Progenitor cell of endocrine pancreas (in vitro differentiated cells): Measurements from ENCODE around the gene P3H2. TPM values are rescaled to one million over a fixed set of nuclear protein-coding genes. Genes with fewer than 3 reads are reported as not detected.

Source experiments
- DNase-seq: peaks from one replicate; pipeline ENCODE4 v3.0.0; 2021; ENCODE audit warnings: low spot score; ENCODE audit not compliant: unreplicated experiment
- H3K27ac Mint-ChIP-seq: 2 replicates; pipeline ENCODE4 v1.8.0; 2021; ENCODE audit warnings: mild to moderate bottlenecking, moderate library complexity, mixed read lengths
- H3K27me3 Mint-ChIP-seq: 2 replicates; pipeline ENCODE4 v1.8.0; 2021; ENCODE audit warnings: mixed read lengths
- H3K36me3 Mint-ChIP-seq: 2 replicates; pipeline ENCODE4 v1.8.0; 2022; ENCODE audit warnings: mixed read lengths; ENCODE audit not compliant: insufficient read depth
- H3K4me1 Mint-ChIP-seq: 2 replicates; pipeline ENCODE4 v1.8.0; 2021; ENCODE audit warnings: low read depth, mixed read lengths
- H3K4me3 Mint-ChIP-seq: 2 replicates; pipeline ENCODE4 v1.8.0; 2021; ENCODE audit warnings: low read depth, mild to moderate bottlenecking, moderate library complexity, mixed read lengths
- H3K9me3 Mint-ChIP-seq: 2 replicates; pipeline ENCODE4 v1.8.0; 2021; ENCODE audit warnings: low read depth, mixed read lengths
- total RNA-seq: library from RNA; stranded (reverse); gene quantifications from 2 replicates; pipeline ENCODE4 v1.2.1, GENCODE V29; 2021
- TF ChIP-seq, protein P1 (sequence below): fragments of 200-600 bp; sonication (generic); IDR thresholded peaks from one replicate; pipeline ENCODE4 v1.5.0; 2021; ENCODE audit warnings: antibody characterized with exemption, mild to moderate bottlenecking; ENCODE audit not compliant: unreplicated experiment

The P3H2 gene
- total RNA-seq, 1 donor from 2014 or later: 5.3 TPM

DNA sequence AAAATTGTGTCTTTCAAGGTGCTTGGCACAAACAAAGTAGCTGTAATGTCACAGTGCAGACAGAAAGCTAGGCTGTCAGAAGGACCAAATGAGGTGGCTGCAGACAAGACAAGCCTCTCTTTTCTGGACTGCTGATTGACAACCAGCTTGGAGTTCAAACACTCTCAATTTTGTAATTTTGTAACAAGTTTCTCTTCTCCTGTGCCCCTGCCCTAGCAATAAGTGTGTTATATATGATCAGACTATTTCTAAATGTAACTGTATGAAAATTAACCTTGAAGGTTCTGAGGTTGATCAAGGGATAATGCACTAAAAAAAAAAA, 172.0 kb downstream of the P3H2 start:
- TF ChIP-seq, protein P1, sequence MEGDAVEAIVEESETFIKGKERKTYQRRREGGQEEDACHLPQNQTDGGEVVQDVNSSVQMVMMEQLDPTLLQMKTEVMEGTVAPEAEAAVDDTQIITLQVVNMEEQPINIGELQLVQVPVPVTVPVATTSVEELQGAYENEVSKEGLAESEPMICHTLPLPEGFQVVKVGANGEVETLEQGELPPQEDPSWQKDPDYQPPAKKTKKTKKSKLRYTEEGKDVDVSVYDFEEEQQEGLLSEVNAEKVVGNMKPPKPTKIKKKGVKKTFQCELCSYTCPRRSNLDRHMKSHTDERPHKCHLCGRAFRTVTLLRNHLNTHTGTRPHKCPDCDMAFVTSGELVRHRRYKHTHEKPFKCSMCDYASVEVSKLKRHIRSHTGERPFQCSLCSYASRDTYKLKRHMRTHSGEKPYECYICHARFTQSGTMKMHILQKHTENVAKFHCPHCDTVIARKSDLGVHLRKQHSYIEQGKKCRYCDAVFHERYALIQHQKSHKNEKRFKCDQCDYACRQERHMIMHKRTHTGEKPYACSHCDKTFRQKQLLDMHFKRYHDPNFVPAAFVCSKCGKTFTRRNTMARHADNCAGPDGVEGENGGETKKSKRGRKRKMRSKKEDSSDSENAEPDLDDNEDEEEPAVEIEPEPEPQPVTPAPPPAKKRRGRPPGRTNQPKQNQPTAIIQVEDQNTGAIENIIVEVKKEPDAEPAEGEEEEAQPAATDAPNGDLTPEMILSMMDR: no peak
- Mint-ChIP-seq H3K4me1 (peaks cover 10% of the 10 kb centered on the region), H3K27me3 (peaks cover 40% of the 10 kb centered on the region), H3K27ac (no peak overlapping the region), H3K36me3 (no peaks in the 10 kb centered on the region), H3K9me3 (no peaks in the 10 kb centered on the region), H3K4me3 (no peak overlapping the region)
- no peak for DNase-seq

DNA sequence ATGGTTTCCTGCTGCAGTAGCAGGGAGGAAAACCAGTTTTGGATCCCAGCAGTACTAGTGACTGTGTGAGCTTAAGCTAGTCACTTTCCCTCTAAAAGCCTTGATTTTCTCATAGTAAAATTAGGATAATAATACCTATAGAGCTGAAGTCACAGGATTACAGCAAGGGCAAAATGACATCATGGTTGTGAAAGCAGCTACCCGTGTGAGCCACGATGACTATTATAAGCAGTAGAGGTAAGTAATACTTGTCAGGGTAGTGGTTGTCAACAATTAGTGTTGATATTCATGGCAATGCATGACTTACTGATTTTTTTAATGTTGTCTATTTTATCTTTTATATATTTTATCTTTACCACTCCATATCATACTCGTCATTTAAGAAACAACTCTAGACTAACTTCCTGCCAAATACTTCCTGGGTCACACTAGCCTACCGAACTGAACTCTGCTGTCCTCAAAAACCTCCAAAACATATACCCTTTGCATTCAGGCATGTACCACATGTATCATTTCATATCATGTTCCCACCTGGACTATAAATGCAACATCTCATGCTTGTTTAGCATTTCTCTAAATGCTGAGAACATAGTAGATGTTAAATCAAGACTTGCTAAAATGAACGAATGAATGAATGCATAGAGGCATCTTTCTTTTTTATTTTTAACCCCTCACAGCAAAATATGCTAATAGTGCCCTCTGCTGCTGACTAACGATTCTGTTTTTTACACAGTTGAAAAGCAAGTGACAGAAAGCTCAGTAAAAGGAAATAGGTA, 172.6 kb downstream of the P3H2 start:
- H3K4me3 Mint-ChIP-seq: no peak overlapping the region
- no peaks in the 10 kb centered on the region for H3K36me3 Mint-ChIP-seq
- peak overlapping the region; percentile 69 for H3K27ac Mint-ChIP-seq
- TF ChIP-seq, protein P1: peak; percentile 73
- DNase-seq: no peak
- peaks cover 12% of the 10 kb centered on the region for H3K4me1 Mint-ChIP-seq
- peaks cover 40% of the 10 kb centered on the region for H3K27me3 Mint-ChIP-seq
- H3K9me3 Mint-ChIP-seq: no peaks in the 10 kb centered on the region

DNA sequence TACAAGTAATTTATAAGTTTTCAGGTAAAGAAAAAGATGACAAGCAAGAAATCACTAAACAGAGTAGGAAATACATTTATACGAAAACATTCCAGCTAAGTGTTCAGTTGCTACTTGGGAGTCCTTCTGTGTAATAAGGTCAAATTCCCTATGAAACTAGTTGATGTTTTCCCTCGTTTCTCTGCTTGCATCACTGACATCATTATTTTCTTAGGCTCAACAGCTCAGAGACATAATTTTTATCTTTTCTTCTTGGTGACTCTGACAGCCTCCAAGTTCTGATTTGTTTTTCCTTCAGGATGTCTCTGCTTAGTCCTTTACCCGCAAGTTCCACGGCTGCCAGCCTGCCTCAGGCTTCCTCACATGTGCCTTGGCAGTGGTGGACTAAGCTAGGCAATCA, 173.6 kb downstream of the P3H2 start:
- Mint-ChIP-seq H3K9me3 (no peaks in the 10 kb centered on the region), H3K4me3 (no peak overlapping the region), H3K27me3 (peaks cover 43% of the 10 kb centered on the region), H3K36me3 (no peaks in the 10 kb centered on the region), H3K4me1 (peaks cover 16% of the 10 kb centered on the region), H3K27ac (no peak overlapping the region)
- TF ChIP-seq, protein P1: no peak
- no peak for DNase-seq

DNA sequence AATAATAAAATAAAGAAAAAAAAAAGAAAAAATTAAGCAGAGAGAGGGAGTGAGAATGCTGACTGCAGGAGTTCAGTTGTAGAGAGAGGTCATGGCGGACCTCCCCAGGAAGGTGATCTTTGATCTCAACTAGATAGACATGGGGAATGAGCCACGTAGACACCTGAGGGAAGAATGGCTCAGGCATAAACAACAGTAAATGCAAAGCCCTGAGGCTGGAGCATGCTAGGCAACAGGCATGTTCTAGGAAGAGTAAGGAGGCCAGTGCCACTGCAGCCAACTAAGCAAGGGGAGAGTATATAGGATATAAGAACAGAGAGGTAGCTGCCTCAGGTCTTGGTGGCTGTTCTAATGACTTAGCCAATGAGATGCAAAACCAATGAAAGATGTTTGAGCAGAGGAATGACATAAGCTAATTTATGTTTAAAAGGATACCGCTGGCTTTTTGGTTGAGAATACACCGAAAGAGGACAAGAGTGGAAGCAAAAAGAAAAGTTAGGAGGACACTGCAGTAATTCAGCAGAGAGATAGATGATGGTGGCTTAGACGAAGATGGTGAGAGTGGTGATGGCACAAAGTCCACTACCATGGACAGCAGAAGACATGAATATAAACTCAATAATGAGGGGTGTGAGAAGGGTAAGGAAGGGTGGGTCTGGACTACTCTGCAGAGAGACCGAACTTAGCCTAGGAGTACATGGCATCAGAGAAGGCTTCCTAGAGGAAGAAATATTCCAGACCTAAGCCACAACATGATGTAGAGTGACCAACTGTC, 174.6 kb downstream of the P3H2 start:
- Mint-ChIP-seq H3K4me1 (peaks cover 24% of the 10 kb centered on the region), H3K27me3 (peaks cover 39% of the 10 kb centered on the region), H3K27ac (no peak overlapping the region), H3K36me3 (no peaks in the 10 kb centered on the region), H3K4me3 (no peak overlapping the region), H3K9me3 (no peaks in the 10 kb centered on the region)
- DNase-seq: no peak
- TF ChIP-seq, protein P1: no peak

DNA sequence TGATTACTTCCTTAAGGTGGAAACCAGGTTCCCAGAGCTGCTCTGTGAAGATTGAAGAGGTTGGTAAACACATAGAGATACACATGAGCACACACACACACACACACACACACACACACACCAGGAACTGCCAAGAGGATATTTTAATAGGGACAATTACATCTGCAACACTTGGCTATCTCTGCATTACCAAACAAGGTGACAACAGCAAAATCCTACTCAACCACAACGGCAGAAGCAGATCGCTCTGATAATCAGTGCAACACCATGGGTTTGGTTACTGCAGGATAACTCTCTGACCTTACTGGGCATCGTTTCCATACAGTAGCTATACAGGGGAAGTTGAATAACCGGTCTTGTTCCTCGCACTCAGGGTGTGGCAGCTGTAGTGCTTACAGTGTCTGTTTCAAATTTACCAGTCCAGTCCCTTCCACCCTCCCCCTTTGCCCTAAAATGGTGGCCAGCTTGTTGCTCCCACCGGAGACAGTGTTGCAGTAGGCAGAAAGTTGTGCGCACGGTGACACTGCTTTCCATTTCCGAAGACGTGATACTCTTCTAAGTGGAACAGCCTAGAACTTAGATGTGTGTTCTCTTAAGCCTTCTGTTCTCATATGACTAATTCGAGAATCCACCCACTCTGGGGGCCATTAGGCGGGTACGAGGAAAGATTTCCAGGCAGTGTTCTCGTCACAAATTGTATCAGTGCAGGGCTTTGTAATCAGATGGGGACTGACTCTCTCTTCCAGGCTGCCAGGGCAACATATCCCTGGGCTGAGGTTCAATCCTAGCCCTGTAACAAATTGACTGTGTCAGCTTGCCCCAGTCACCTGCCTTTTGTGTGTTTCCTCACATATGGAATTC, 176.2 kb downstream of the P3H2 start:
- no peak for DNase-seq
- TF ChIP-seq, protein P1: no peak
- no peak overlapping the region for H3K4me3 Mint-ChIP-seq
- H3K27ac Mint-ChIP-seq: no peak overlapping the region
- no peaks in the 10 kb centered on the region for H3K36me3 Mint-ChIP-seq
- H3K4me1 Mint-ChIP-seq: peaks cover 17% of the 10 kb centered on the region
- no peaks in the 10 kb centered on the region for H3K9me3 Mint-ChIP-seq
- peaks cover 44% of the 10 kb centered on the region for H3K27me3 Mint-ChIP-seq
